ENCODE results near the gene TAF10.
A peak's percentile ranks its signal among the peaks of the same experiment; 100 is the strongest.

The TAF10 gene

DNA sequence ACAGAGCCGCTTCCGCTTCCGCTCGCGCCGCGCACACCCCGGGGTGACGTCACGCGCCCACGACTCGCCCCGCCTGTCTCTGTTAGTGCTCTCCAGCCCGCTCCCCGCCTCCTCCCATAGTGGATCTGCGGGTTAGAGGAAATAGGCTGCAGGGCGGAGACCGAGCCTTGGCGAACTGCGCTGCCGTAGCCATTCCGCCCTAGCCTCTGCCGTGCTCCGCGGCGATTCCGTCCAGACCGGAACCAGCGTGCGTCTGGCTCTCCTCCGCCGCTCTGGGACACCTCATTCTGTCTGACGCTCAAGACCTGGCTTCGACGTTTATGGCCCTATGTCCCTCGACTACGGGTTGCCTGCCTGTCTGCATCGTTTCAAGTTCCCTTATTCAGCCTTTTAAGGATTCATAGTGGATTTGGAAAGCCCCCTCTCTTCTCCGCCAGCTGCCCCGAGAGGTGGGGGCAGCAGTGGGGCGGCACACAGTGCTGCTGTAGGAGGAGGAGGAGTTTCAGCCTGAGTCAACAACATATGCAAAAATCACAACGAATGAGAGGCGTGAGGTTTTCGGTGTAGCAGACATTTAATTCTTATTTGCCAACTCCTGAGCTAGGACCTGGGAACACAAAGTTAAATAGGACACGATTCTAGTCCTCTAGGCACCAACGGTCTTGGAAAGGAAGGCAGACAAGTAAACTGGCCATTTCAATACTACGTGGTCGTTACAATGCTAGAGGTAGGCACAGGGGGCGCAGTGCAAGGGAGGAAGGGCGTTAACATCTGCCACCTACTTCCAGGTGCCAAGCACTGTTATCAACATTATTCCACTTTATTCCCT lies at the start of gene TAF10:
TSS of gene TAF10 (minus strand) at position 4 of the 829 bp plus-strand sequence. CDS start 27 bp downstream, outside the sequence.
- Mint-ChIP-seq H3K27me3 (no peaks in the 10 kb centered on the region), H3K27ac (peak within 1 kb of the TSS; percentile 95 to 96), H3K9me3 (no peaks in the 10 kb centered on the region), H3K4me1 (peaks cover 36% of the 10 kb centered on the region), H3K4me3 (peak within 1 kb of the TSS; percentile 88 to 96)
- peak; percentile 91 for ATAC-seq
- DNase-seq, result peak; percentile 93 to 95

DNA sequence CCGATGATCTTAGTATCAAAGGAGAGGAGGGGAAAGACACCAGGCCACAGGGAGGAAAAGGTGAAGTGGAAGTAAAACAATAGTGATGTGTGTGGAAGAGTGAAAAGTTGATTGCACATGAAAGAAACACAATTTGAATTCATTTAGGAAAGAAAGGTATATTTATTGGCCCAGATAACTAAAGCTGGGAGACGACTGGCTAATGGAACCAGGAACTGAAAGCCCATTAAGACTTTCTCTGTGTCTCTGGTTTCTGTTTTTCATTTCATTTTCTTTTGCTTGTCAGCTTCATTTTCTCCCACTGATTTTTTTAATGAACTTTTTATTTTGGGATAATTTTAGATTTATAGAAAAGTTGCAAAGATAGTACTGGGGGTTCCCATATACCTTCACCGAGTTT lies 48.7 kb upstream of the TAF10 start:
- H3K4me3 Mint-ChIP-seq, result no peak overlapping the region
- ATAC-seq (no peak), DNase-seq (no peak)
- H3K9me3 Mint-ChIP-seq, result no peaks in the 10 kb centered on the region
- peaks cover 11% of the 10 kb centered on the region for H3K27me3 Mint-ChIP-seq
- no peak overlapping the region for H3K27ac Mint-ChIP-seq
- peaks cover 24% of the 10 kb centered on the region for H3K4me1 Mint-ChIP-seq

DNA sequence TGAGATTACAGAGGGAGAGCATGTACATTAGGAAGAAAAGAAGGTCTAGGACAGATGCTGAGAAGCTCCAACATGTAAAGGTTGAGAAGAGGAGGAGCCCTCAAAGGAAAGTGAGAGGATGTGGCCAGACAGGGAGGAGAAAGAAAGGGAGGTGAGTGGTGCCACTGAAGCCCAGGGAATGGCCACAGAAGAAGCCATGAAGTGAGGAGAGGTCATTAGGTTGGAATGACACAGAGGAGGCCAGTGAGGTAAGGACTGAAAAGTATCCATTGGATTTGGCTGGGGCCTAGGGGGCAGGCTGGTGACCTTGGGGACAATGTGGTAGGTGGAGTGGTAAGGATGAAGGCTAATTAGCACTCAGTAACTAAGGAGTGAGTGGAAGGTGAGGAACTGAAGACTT lies 46.6 kb upstream of the TAF10 start:
- Mint-ChIP-seq H3K27ac (no peak overlapping the region), H3K27me3 (peaks cover 11% of the 10 kb centered on the region), H3K9me3 (no peaks in the 10 kb centered on the region), H3K4me1 (peaks cover 18% of the 10 kb centered on the region), H3K4me3 (no peak overlapping the region)
- no peak for ATAC-seq
- no peak for DNase-seq

DNA sequence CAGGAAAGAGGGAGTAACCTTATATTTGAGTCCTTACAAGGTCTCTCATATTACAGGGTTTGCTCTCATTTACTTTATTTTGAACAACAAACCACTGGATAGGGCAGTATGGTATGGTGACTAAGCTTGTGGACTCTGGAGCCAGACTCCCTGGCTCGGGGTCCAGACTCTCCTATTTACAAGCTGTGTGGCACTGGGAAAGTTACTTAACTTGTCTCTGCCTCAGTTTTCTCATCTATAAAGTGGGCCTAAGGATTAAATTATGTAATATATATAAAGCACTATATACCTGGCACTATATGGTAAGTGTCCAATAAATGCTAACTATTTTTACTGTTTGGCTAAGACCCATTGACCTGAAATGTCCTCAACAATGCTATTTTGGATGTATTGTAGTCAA lies 45.3 kb upstream of the TAF10 start:
- no peak overlapping the region for H3K4me3 Mint-ChIP-seq
- H3K27ac Mint-ChIP-seq, result no peak overlapping the region
- peaks cover 11% of the 10 kb centered on the region for H3K4me1 Mint-ChIP-seq
- peaks cover 11% of the 10 kb centered on the region for H3K27me3 Mint-ChIP-seq
- no peaks in the 10 kb centered on the region for H3K9me3 Mint-ChIP-seq
- ATAC-seq, result no peak
- no peak for DNase-seq

DNA sequence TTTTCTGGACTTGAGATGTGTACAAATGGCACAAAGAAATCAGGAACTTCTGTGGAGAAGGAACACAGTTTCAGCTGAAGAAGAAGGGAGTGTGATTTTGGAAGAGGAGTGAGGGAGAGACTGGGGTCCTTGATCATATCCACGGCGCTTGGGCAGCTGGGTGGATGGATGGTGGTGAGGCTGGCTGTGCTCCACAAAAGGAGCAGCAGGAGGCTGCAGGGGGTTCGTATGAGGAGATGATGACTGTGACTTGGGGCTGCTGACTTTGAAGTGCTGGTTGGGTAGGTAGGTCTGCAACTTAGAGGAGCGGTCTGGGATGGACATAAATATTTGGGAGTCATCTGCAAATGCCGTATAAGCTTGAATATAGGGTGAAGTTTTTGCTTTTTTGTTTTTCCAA lies 44.9 kb upstream of the TAF10 start:
- H3K27ac Mint-ChIP-seq, result no peak overlapping the region
- H3K4me3 Mint-ChIP-seq, result peak overlapping the region in 1 of 2 donors; percentile 80
- H3K4me1 Mint-ChIP-seq, result peaks cover 11% of the 10 kb centered on the region
- H3K9me3 Mint-ChIP-seq, result no peaks in the 10 kb centered on the region
- no peak for DNase-seq
- peaks cover 11% of the 10 kb centered on the region for H3K27me3 Mint-ChIP-seq
- ATAC-seq, result no peak

DNA sequence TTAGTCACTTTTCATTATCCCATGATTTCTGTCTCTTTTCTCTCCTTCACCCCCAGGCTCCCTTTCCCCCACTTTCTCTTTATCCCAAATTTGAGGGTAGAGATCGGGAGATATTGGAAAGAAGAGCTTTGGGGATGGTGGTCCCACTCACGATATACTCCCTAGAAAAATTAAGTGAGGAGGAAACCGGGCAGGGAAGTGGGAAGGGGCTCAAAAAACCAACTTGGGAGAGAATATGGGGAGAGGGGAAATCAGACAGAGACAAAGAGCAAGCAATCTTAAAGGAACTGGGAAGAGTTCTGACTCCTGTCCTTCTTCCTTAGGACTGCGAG lies 44.5 kb upstream of the TAF10 start:
- peak overlapping the region; percentile 69 to 80 for H3K4me3 Mint-ChIP-seq
- no peaks in the 10 kb centered on the region for H3K9me3 Mint-ChIP-seq
- H3K27ac Mint-ChIP-seq, result no peak overlapping the region
- ATAC-seq (no peak), DNase-seq (no peak)
- H3K27me3 Mint-ChIP-seq, result peaks cover 11% of the 10 kb centered on the region
- H3K4me1 Mint-ChIP-seq, result peaks cover 11% of the 10 kb centered on the region

DNA sequence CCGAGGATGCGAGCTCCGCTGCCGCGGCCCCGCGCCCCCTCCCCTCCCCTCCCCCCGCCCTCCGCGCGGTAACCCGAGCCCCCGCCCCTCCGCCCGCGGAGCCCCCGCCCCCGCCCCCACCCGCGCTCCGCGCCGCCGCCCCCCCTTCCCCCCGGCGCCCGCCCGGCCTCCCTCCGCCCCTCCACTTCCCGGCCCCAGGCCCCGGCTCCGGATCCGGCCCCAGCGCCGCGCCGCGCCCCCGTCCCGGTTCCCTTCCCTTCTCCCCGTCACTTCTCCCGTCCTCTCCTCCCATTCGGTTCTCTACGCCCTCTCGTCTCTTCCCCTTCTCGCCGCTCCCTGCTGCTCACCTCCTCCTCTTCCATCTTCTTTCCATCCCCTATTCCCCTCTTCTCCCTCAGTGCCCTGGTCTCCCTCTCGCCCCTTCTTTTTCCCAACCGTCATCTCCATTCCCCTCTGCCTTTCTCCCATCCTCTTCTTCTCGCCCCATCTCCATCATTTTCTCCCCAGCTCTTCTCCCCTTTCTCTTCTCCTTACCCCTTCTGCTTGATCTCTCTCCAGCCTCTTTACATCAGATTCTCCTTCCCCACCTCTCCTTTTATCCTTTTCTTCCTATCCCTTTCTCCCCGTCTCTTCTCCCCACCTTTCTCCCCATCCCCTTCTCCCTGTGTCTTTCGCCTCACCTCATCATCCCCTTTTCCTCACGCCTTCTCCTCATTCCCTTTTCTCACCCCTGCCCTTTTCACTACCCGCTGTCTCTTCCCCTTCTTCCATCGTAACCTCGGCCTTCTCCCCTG lies 44.0 kb upstream of the TAF10 start, which contains the start of gene DCHS1:
TSS of gene DCHS1 (minus strand) at position 20 of the 794 bp plus-strand sequence. CDS start 14,196 bp downstream, outside the sequence.
- H3K27me3 Mint-ChIP-seq, result peaks cover 11% of the 10 kb centered on the region
- H3K9me3 Mint-ChIP-seq, result no peaks in the 10 kb centered on the region
- H3K4me1 Mint-ChIP-seq, result peaks cover 11% of the 10 kb centered on the region
- DNase-seq (no peak), ATAC-seq (no peak)
- H3K4me3 Mint-ChIP-seq, result peak within 1 kb of the TSS; percentile 69 to 80
- peak within 1 kb of the TSS; percentile 1 to 6 for H3K27ac Mint-ChIP-seq

DNA sequence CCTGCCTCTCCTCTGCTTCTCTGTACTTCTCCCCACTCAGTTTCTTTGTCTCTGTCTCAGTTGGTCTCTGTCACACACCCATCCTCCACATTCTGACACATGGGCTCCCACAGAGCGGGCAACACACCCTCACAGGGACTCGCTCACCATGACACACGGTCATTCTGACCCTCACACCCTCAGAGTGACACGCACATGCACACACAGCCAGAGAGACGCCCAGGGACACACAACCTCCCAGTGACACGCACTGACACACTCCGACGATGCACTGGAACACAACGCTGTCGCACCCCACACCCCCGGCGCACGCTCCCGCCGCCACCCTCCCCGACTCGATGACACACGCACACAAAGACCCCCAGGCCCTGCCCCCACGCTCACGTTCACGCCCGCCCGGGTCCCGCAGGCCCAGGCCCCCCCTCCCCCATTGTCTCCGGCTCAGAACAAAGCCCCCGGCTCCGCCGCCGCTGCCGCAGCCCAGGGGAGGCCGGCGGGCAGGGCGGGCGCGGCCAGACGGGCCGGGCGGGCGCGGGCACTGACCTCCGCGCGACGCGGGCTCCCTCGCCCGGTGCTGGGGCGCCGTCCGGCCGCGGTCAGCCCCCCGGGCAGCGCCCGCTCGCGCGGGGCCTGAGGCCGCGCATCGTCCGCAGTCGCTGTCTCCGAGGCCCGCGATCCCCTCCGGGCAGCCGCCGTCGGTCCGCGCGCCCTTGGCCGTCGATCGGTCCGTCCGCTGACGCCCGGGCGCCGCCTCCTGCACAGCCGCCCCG lies 43.2 kb upstream of the TAF10 start:
- H3K27ac Mint-ChIP-seq, result no peak overlapping the region
- peaks cover 11% of the 10 kb centered on the region for H3K4me1 Mint-ChIP-seq
- DNase-seq (peak in 1 of 2 donors; percentile 29), ATAC-seq (peak; percentile 64)
- H3K4me3 Mint-ChIP-seq, result no peak overlapping the region
- no peaks in the 10 kb centered on the region for H3K9me3 Mint-ChIP-seq
- peaks cover 11% of the 10 kb centered on the region for H3K27me3 Mint-ChIP-seq

DNA sequence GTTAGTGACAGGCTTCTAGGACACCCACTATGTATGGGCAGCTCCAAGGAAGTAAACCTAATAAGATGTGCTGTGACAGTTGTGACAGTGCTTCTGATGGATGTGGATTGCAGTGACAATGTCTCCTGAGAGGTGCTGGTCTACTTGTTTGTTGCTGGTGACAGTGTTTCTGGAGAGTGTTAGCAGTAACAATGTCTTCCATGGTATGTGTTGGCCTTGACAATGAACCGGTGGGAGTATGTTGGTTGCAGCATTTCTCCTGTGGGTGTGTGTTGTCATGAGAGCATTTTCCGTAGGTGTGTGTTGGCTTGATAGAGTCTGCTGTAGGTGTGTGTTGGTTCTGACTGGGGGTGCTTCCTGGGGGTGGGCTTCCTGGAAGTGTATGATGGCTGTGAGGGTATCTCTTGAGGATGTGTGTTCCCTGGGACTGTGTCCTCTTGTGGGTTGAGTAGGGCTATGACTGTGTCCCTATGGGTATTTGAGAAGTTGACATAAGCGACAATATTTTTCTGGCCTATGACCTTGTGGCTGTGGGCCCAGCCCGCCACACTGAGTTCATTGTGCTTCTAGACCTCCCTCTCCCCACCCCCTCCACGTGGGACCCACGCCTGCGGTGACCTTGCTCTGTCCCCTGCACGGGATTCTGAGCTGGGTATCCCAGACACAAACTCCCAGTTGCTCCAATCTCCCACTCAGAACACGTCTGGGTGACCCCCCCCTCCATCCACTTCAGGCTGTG lies 42.4 kb upstream of the TAF10 start:
- Mint-ChIP-seq H3K4me1 (peaks cover 11% of the 10 kb centered on the region), H3K27me3 (peaks cover 11% of the 10 kb centered on the region), H3K9me3 (no peaks in the 10 kb centered on the region), H3K4me3 (no peak overlapping the region), H3K27ac (no peak overlapping the region)
- no peak for DNase-seq
- ATAC-seq, result peak; percentile 55

DNA sequence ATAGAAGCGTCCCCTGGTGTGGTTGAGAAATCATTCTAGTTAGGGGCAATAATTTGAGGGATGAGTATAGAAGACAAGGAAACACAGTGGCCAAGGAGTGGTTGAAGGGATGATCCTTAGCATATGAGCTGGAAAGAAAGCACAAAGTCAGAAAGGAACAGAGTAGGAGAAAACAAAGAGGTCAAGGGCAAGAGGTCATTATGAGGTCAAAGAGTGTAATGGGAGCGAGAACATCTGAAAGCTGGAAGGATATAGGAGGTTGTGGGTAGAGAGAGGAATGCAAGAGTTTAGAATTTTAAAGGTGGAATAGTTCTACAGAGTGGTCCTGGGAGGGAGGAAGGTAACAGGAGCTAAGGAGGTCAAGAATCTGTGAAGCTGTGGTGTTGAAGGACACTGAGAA lies 41.6 kb upstream of the TAF10 start:
- Mint-ChIP-seq H3K4me3 (no peak overlapping the region), H3K27ac (no peak overlapping the region), H3K9me3 (no peaks in the 10 kb centered on the region), H3K27me3 (peaks cover 11% of the 10 kb centered on the region), H3K4me1 (peaks cover 11% of the 10 kb centered on the region)
- ATAC-seq, result no peak
- no peak for DNase-seq

DNA sequence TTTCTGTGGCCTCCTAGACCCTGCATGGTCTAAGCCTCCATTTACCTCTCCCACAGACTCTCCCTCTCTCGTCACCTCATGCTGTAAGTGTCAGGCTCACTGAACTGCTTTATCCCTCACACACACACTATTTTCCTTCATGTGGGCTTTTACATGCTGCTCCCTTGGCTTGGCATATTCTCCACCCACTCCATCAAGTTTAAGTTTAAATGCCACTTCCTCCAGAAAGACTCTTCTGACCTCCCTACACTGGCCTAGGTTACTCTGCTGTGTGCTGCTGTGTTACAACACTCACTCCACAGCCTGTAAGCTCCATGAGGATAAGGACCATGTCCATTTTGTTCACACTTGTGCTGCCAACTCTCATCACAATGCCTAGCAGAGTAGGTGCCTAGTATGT lies 41.1 kb upstream of the TAF10 start:
- H3K9me3 Mint-ChIP-seq, result no peaks in the 10 kb centered on the region
- no peak overlapping the region for H3K4me3 Mint-ChIP-seq
- peaks cover 11% of the 10 kb centered on the region for H3K27me3 Mint-ChIP-seq
- H3K27ac Mint-ChIP-seq, result no peak overlapping the region
- peaks cover 11% of the 10 kb centered on the region for H3K4me1 Mint-ChIP-seq
- DNase-seq (no peak), ATAC-seq (no peak)

DNA sequence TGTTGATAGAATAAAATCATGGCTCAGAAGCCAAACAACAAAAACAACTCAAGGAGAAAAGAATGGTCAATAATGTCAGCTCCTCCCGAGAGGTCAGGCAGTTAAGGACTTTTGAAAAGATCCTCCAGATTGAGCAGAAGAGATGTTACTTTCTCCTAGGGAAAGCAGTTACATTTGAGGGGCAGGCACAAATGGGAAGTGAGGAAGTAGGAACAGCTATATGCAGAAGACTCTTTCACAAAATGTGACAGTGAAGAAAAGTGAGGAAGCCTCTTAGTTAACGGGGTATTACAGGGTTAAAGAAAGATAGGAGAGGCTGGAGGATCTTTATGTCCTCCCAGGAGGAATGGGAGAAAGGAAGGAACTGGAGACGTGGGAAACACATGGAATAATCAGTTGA lies 40.2 kb upstream of the TAF10 start:
- ATAC-seq (no peak), DNase-seq (no peak)
- no peaks in the 10 kb centered on the region for H3K9me3 Mint-ChIP-seq
- no peak overlapping the region for H3K27ac Mint-ChIP-seq
- peaks cover 11% of the 10 kb centered on the region for H3K4me1 Mint-ChIP-seq
- H3K27me3 Mint-ChIP-seq, result peaks cover 11% of the 10 kb centered on the region
- H3K4me3 Mint-ChIP-seq, result no peak overlapping the region

DNA sequence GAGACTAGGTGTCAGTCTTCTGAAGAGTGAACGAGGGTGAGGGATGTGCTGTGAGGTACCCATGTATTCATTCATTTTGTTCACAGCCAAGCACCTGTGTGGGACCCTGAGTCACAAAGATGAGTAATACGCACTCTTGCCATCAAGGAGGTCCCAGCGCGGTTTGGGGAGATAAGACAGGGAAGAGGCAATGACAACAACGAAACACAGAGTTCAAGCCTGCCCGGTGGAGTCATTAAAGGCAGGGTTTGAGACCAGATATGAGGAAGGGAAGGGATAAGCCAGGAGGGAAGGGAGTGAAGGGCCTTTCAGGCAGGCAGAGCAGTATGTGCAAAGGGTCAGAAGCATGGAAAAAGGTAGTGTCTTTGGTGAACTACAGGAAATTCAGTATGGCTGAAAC lies 39.0 kb upstream of the TAF10 start:
- Mint-ChIP-seq H3K9me3 (no peaks in the 10 kb centered on the region), H3K27me3 (no peaks in the 10 kb centered on the region), H3K4me1 (peaks cover under 1% of the 10 kb centered on the region), H3K4me3 (no peak overlapping the region), H3K27ac (no peak overlapping the region)
- ATAC-seq (peak; percentile 51), DNase-seq (peak in 1 of 2 donors; percentile 33)

DNA sequence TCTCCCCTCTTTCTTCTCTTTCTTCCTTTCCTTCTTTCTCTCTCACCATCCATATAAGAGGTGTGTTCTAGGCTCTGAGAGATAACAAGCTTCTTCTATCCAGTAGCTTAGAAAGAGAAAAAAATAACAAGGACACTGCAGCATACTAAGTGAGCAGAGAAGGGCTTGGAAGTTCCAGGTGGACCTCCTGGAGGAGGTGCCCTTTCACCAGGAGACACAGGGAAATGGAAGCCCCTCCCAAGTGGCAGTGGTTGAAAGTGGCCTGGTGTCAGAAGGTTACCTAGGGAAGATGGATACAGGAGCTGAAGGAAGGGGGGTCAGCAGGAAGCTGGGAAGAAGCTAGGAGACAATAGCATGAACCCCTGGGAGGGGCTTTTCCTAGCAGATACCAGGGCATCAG lies 38.1 kb upstream of the TAF10 start:
- no peaks in the 10 kb centered on the region for H3K4me1 Mint-ChIP-seq
- H3K27me3 Mint-ChIP-seq, result no peaks in the 10 kb centered on the region
- ATAC-seq (no peak), DNase-seq (no peak)
- no peak overlapping the region for H3K27ac Mint-ChIP-seq
- no peaks in the 10 kb centered on the region for H3K9me3 Mint-ChIP-seq
- no peak overlapping the region for H3K4me3 Mint-ChIP-seq

DNA sequence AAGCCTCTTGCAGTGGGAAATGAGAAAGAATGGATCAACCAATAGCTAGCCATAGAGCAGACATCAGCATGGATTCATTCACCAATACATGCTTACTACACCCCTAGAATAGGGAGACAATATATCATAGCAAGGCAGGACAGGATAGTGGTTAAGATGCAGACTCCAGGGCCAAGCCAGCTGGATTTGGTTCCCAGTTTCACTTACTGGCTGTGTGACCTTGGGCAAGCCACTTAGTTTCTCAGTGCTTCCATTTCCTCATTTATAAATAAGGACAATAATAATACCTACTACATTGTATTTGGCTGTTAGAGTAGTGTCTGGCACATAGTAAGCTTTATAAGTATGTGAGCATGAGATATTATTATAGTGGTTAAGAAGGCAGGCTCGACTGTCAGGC lies 36.5 kb upstream of the TAF10 start:
- Mint-ChIP-seq H3K4me3 (no peak overlapping the region), H3K4me1 (no peaks in the 10 kb centered on the region), H3K9me3 (no peaks in the 10 kb centered on the region), H3K27ac (no peak overlapping the region), H3K27me3 (no peaks in the 10 kb centered on the region)
- DNase-seq (no peak), ATAC-seq (no peak)

Measured in stimulated activated naive CD8-positive, alpha-beta T cell treated with anti-CD3 and anti-CD28 coated beads, Interleukin-15, amount 100 ng/mL, for 72 hours (primary cell).